ENCODE results near the gene OGDHL. TPM values are rescaled to one million over a fixed set of nuclear protein-coding genes. Genes with fewer than 3 reads are reported as not detected.
"Not testable (repeated sequence)": the region's sequence is repeated elsewhere in the genome, so short reads cannot be mapped to it uniquely, and the experiment has no call there.

The OGDHL gene
- total RNA-seq = under 1 TPM; 0.67 to 0.99 TPM

DNA sequence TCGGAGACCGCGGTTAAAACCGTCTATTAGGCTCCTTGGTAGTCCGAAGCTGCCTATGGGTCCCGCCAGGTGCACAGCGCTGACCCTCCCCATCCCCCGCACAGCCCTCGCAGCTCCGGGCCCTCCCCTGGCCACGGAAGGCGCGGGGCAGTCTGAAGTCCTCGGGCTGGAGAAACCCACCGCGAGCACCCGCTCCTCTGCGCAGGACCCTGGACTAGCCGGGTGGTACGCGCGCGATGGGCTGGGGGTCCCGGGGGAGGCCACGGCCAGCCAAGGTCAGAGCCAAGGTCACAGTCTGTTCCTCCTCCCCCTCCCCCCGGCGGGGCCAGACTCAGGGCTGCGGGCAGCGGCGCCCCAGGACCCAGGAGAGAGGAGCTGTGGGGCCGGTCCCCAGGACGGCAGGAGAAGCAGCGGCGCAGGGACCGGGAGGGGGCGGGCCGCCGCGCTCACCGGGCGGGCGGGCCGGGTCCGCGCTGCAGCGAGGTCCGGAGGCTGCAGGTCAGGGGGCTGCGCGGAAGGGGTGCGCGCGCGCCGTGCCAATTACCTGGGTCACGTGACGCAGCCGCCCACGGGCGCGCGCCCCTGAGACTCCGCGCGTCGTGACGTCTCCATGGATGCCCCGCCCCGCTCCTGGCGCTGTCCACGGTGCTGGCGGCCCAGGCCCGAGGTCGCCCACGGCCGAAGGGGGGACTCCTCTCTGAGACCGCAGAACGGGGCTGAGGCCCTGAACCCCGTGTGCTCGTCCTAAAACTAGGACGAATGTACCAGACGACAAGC lies at the start of gene OGDHL:
OGDHL (minus strand) TSS at position 535 of the 777 bp plus-strand sequence. CDS start 3,731 bp downstream, outside the sequence.
- H3K4me3 Mint-ChIP-seq = peak within 1 kb of the TSS; percentile 65 to 73
- peaks cover 0 to 3% of the 10 kb centered on the region in 2 donors for H3K36me3 Mint-ChIP-seq (ENCODE audit: insufficient read depth in 2 of 2)
- no peak within 1 kb of the TSS for H3K27ac Mint-ChIP-seq
- ATAC-seq (replicated peaks in 1 of 2) (peak; percentile 75 to 79), DNase-seq (peak; percentile 67 to 68)
- H3K27me3 Mint-ChIP-seq (ENCODE audit: low read depth) = peaks cover 36% of the 10 kb centered on the region
- H3K9me3 Mint-ChIP-seq = no peaks in the 10 kb centered on the region
- no peaks in the 10 kb centered on the region for H3K4me1 Mint-ChIP-seq (ENCODE audit: low read depth)

DNA sequence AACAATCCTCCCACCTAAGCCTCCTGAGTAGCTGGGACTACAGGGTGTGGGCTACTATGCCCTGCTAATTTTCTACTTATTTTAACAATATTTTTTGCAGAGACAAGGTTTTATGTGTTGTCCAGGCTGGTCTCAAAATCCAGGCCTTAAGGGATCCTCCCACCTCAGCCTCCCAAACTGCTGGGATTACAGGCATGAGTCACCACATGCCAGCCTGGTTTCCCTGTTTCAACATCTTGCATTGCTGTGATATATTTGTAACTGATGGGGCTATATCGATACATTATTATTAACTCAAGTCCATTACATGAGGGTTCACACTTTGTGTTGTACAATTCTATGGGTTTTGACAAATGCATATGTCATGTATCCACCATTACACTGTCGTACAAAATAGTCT lies 41.9 kb upstream of the OGDHL start:
- DNase-seq (no peak), ATAC-seq (replicated peaks in 1 of 2) (no peak)
- Mint-ChIP-seq H3K9me3 (peaks cover 0 to 3% of the 10 kb centered on the region in 2 donors), H3K4me1 (ENCODE audit: low read depth) (no peaks in the 10 kb centered on the region), H3K27ac (no peak overlapping the region), H3K36me3 (ENCODE audit: insufficient read depth in 2 of 2) (peaks cover 1 to 2% of the 10 kb centered on the region in 2 donors), H3K27me3 (ENCODE audit: low read depth) (peaks cover 9% of the 10 kb centered on the region), H3K4me3 (no peak overlapping the region)

DNA sequence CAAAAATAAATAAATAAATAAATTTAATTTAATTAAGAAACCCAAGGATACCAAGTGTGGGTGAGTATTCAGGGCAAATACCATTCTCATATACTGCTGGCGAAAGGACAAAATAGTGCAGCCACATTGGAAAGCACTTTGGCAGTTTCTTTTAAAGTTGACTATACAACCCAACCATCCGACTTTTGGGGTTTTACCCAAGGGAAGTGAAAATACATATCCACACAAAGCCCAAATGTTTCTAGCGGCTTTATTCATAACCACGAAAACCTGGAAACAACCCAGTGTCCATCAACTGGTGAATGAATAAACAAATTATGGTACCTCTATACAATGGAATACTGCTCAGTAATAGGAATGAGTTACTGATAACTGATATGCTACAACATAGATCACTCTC lies 36.2 kb upstream of the OGDHL start:
- Mint-ChIP-seq H3K4me3 (no peak overlapping the region), H3K27ac (no peak overlapping the region), H3K4me1 (ENCODE audit: low read depth) (no peaks in the 10 kb centered on the region), H3K27me3 (ENCODE audit: low read depth) (peaks cover 9% of the 10 kb centered on the region), H3K36me3 (ENCODE audit: insufficient read depth in 2 of 2) (no peaks in the 10 kb centered on the region), H3K9me3 (no peaks in the 10 kb centered on the region)
- ATAC-seq (replicated peaks in 1 of 2) (no peak), DNase-seq (no peak)

DNA sequence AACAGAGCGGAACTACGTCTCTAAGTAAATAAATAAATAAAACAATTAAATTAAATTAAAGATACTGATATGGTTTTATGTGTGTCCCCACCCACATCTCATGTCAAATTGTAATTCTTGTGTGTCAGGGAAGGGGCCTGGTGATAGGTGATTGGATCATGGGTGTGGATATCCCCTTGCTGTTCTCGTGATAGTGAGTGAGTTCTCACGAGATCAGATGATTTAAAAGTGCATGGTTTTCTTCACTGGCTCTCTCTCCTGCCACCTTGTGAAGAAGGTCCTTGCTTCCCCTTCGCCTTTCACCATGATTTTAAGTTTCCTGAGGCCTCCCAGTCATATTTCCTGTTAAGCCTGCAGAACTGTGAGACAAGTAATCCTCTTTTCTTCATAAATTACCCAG lies 29.0 kb upstream of the OGDHL start:
- Mint-ChIP-seq H3K9me3 (no peaks in the 10 kb centered on the region), H3K4me1 (ENCODE audit: low read depth) (no peaks in the 10 kb centered on the region), H3K4me3 (no peak overlapping the region), H3K36me3 (ENCODE audit: insufficient read depth in 2 of 2) (no peaks in the 10 kb centered on the region), H3K27ac (no peak overlapping the region), H3K27me3 (ENCODE audit: low read depth) (no peaks in the 10 kb centered on the region)
- DNase-seq = no peak
- ATAC-seq (replicated peaks in 1 of 2) = no peak

DNA sequence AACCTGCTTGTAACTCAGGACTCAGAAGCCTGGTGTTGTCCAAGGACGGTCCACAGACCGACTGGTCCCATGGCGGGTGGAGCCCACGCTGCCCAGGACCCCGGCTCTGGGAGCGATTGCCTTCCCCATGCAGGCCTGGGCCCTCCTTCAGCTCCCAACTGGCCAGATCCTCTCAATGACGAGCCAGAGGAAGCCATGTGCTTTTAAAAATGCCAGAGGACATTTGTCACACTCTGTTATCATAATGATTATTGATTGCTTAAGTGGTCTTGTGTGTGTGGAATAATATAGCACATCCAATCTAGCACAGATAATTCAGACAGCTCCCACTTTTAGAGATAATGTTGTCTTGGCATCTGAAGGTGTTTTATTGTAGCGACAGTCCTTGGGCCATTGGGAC lies 22.6 kb upstream of the OGDHL start:
- Mint-ChIP-seq H3K9me3 (peaks cover 0 to under 1% of the 10 kb centered on the region in 2 donors), H3K36me3 (ENCODE audit: insufficient read depth in 2 of 2) (no peaks in the 10 kb centered on the region), H3K4me1 (ENCODE audit: low read depth) (no peaks in the 10 kb centered on the region), H3K27ac (no peak overlapping the region), H3K4me3 (no peak overlapping the region), H3K27me3 (ENCODE audit: low read depth) (peaks cover 16% of the 10 kb centered on the region)
- DNase-seq = no peak
- ATAC-seq (replicated peaks in 1 of 2) = no peak

DNA sequence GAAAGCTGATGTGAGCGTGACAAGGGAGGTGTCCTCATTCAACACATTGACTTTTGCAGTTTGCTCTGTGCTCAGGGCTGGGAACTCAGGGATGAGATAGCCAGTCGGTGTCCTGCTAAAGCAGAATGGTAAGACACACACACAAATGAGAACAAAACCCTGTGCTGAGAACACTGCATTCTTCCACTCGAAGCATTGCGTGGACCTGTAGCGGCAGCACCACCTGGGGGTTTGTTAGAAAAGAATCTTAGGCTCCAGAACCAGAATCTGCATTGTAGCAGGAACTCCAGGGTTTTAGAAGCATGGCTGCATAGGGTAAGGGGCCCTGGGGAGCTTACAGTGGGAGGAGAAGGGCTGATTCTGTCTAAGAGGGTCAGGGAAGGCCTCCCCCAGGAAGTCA lies 21.5 kb upstream of the OGDHL start:
- no peak for DNase-seq
- Mint-ChIP-seq H3K27ac (no peak overlapping the region), H3K4me3 (no peak overlapping the region), H3K36me3 (ENCODE audit: insufficient read depth in 2 of 2) (no peaks in the 10 kb centered on the region), H3K4me1 (ENCODE audit: low read depth) (no peaks in the 10 kb centered on the region), H3K9me3 (peaks cover 0 to 2% of the 10 kb centered on the region in 2 donors), H3K27me3 (ENCODE audit: low read depth) (peaks cover 16% of the 10 kb centered on the region)
- no peak for ATAC-seq (replicated peaks in 1 of 2)

DNA sequence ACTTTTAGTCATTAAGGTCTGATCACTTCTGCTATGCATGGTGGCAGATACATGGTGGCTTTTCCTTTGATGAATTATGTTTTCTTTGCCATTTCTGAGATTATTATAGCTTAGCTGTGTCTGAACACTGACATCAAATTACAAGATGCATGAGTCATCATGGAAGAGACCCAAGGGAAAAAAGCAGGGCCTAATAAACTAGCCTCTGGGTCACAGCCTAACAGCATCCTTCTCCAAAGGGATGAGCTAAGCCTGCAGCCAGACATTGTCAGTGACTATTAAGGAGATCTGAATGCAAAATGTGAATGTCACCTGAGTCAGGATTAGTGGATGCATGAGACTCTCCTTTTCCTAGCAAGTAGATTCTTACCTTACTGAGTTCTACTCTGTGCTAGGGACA lies 19.1 kb upstream of the OGDHL start:
- H3K27me3 Mint-ChIP-seq (ENCODE audit: low read depth) = peaks cover 16% of the 10 kb centered on the region
- no peak overlapping the region for H3K4me3 Mint-ChIP-seq
- no peak overlapping the region for H3K27ac Mint-ChIP-seq
- ATAC-seq (replicated peaks in 1 of 2) (no peak), DNase-seq (no peak)
- H3K4me1 Mint-ChIP-seq (ENCODE audit: low read depth) = no peaks in the 10 kb centered on the region
- H3K9me3 Mint-ChIP-seq = peaks cover 0 to 2% of the 10 kb centered on the region in 2 donors
- H3K36me3 Mint-ChIP-seq (ENCODE audit: insufficient read depth in 2 of 2) = no peaks in the 10 kb centered on the region

DNA sequence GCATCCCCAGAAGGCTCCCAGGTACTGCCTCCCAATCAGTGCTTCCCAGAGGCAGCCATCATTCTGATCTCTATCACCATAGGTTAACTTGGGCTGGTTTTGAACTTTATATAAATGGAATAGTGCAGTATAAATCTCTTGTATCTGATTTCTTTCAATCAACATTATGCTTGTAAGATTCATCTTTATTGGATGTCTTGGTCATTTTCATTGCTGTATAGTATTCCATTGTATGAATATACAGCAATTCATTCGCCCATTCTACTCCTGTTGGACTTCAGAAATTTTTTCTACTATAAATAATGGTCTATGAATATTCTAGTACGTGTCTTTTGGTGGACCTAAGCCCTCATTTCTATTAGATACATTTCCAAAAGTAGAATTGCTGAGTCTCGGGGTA lies 16.1 kb upstream of the OGDHL start:
- Mint-ChIP-seq H3K4me1 (ENCODE audit: low read depth) (no peaks in the 10 kb centered on the region), H3K9me3 (peaks cover 0 to 2% of the 10 kb centered on the region in 2 donors), H3K27ac (no peak overlapping the region), H3K4me3 (no peak overlapping the region), H3K27me3 (ENCODE audit: low read depth) (peaks cover 6% of the 10 kb centered on the region), H3K36me3 (ENCODE audit: insufficient read depth in 2 of 2) (no peaks in the 10 kb centered on the region)
- DNase-seq = no peak
- ATAC-seq (replicated peaks in 1 of 2) = no peak

DNA sequence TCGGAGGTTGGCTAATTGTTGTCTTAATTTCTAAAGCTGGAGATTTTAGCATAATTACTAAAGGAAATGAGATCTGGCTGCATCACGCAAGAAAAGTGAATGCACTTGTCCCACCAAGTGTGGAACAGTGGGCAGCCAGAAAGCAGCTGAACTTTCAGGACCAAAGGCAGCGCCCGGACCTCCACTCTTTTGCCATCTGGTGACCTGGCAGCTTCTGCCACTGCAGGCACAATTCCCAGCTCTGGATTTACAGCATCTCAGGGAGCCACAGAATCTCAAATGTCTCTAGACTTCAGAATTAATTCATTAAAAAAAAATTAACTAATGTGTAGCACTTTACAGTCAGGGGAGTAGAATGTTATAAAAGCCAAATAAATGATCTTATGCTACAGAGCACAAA lies 14.7 kb upstream of the OGDHL start:
- peaks cover 0 to 2% of the 10 kb centered on the region in 2 donors for H3K9me3 Mint-ChIP-seq
- no peak for DNase-seq
- H3K27ac Mint-ChIP-seq = no peak overlapping the region
- H3K27me3 Mint-ChIP-seq (ENCODE audit: low read depth) = peaks cover 13% of the 10 kb centered on the region
- H3K36me3 Mint-ChIP-seq (ENCODE audit: insufficient read depth in 2 of 2) = no peaks in the 10 kb centered on the region
- no peaks in the 10 kb centered on the region for H3K4me1 Mint-ChIP-seq (ENCODE audit: low read depth)
- no peak overlapping the region for H3K4me3 Mint-ChIP-seq
- ATAC-seq (replicated peaks in 1 of 2) = no peak

DNA sequence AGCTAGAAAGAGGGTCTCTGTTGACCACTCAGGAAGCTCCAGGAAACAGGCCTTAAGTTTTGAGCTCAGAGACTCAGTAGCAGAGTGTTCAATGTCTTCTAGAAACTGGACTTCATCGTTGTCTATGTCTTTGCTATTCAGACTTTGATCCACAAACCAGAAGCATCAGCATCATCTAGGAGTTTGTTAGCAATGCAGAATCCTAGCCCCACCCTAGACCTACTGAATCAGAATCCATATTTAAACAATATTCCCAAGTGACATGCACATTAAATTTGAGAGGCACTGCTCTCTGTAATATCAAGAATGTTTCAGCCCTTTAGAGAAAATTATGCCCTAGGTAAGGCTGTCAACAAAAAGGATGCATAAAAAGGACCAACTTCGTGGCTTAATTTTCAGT lies 12.9 kb upstream of the OGDHL start:
- Mint-ChIP-seq H3K36me3 (ENCODE audit: insufficient read depth in 2 of 2) (no peaks in the 10 kb centered on the region), H3K27me3 (ENCODE audit: low read depth) (peaks cover 23% of the 10 kb centered on the region), H3K27ac (no peak overlapping the region), H3K9me3 (peaks cover 0 to 2% of the 10 kb centered on the region in 2 donors), H3K4me1 (ENCODE audit: low read depth) (no peaks in the 10 kb centered on the region), H3K4me3 (no peak overlapping the region)
- ATAC-seq (replicated peaks in 1 of 2) = no peak
- DNase-seq = no peak

DNA sequence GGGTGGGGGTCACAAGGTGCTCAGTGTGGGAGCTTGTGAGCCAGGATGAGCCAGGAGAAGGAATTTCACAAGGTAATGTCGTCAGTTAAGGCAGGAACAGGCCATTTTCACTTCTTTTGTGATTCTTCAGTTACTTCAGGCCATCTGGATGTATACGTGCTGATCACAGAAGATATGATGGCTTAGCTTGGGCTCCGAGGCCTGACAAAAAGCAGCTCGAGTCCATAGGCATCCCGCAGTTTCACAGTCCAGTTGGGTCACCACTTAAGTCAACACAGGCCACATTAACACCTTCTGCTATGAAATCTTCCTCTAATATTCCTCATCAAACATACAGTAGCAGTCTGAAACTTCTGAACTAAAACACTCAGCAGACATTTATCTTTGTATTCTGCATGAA lies 10.8 kb upstream of the OGDHL start:
- not testable (repeated sequence) for H3K4me3 Mint-ChIP-seq; DNase-seq; H3K9me3 Mint-ChIP-seq; ATAC-seq (replicated peaks in 1 of 2); H3K4me1 Mint-ChIP-seq (ENCODE audit: low read depth); H3K36me3 Mint-ChIP-seq (ENCODE audit: insufficient read depth in 2 of 2); H3K27ac Mint-ChIP-seq
- H3K27me3 Mint-ChIP-seq (ENCODE audit: low read depth) = peaks cover 36% of the 10 kb centered on the region

DNA sequence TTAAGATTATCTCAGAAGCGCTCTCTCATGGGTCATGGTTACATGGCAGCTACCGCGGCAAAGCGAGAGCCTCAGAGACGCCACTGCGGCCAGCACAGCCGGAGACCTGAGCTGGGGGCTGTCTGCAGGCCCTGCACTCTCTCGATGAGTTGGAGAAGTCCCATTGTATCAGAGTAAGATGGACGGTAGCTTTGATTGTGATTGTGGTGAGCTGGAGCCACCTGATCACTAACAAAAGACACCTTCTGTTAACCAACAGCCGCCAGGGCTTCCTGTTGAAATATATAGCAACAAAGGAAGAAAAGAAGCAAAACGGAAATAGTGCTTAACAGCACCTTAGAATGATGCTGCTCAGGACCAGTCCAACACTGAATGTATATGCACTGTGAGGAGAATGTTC lies 8.9 kb upstream of the OGDHL start:
- not testable (repeated sequence) for DNase-seq; H3K4me1 Mint-ChIP-seq (ENCODE audit: low read depth); H3K36me3 Mint-ChIP-seq (ENCODE audit: insufficient read depth in 2 of 2); H3K9me3 Mint-ChIP-seq; H3K4me3 Mint-ChIP-seq; H3K27ac Mint-ChIP-seq
- peaks cover 55% of the 10 kb centered on the region for H3K27me3 Mint-ChIP-seq (ENCODE audit: low read depth)
- ATAC-seq (replicated peaks in 1 of 2) = peak in 1 of 2 donors; percentile 19

DNA sequence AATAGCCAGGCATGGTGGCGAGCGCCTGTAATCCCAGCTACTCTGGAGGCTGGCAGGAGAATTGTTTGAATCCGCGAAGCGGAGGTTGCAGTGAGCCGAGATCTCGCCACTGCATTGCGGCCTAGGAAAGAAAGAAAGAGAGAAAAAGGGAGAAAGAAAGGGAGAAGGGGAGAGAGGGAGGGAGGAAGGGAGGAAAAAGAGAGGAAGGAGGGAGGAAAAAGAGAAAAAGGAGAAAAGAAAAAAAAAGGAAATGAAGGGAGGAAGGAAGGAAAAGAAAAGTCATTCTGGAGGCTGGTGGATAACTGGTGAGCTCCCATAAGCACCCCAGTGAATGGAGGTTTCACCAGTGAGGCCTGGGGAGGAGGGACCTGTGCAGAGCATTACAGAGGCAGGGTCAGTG lies 7.6 kb upstream of the OGDHL start:
- peaks cover 55% of the 10 kb centered on the region for H3K27me3 Mint-ChIP-seq (ENCODE audit: low read depth)
- no peak for ATAC-seq (replicated peaks in 1 of 2)

DNA sequence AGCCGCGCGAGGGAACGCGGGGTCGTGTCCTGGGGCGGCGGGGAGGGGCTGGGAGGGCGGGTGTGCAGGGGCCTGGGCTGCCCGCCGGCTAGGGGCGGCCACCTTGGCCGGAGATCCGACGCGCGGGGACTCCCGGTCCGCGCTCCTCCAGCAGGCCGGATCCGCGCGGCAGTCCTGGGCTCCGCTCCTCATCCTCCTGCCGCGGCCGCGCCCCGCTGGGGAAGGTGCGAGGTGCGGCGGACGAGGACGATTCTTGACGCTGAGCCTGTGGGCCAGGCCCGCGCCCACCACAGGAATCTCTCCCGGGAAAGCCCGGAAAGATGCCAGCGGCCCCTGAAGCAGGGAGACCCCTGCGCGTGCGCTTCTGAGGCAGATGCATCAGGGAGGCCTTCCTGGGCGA lies 6.6 kb upstream of the OGDHL start:
- Mint-ChIP-seq H3K36me3 (ENCODE audit: insufficient read depth in 2 of 2) (peaks cover 0 to 7% of the 10 kb centered on the region in 2 donors), H3K4me3 (no peak overlapping the region), H3K9me3 (no peaks in the 10 kb centered on the region), H3K27ac (no peak overlapping the region), H3K27me3 (ENCODE audit: low read depth) (peaks cover 52% of the 10 kb centered on the region), H3K4me1 (ENCODE audit: low read depth) (no peaks in the 10 kb centered on the region)
- DNase-seq (no peak), ATAC-seq (replicated peaks in 1 of 2) (no peak)

More for the DNA sequence above, 7.6 kb upstream of the OGDHL start:
- DNase-seq = no peak
- Mint-ChIP-seq H3K36me3 (ENCODE audit: insufficient read depth in 2 of 2) (peaks cover 0 to 7% of the 10 kb centered on the region in 2 donors), H3K27ac (no peak overlapping the region), H3K4me3 (no peak overlapping the region), H3K9me3 (no peaks in the 10 kb centered on the region), H3K4me1 (ENCODE audit: low read depth) (no peaks in the 10 kb centered on the region)
